K562 (cell line): ENCODE data around the gene NEU3. TPM values are rescaled to one million over a fixed set of nuclear protein-coding genes. Genes with fewer than 3 reads are reported as not detected.

ENCODE experiments used
- ATAC-seq: fragments of 200-7000 bp; cut with Tn5 transposase; 3 replicates; pipeline ENCODE4 v1.9.1; 2020; ENCODE audit warnings: moderate library complexity
- BruUV-seq: library from RNA; stranded (reverse); fragments of 400-500 nt; replicated peaks from 2 replicates; lab custom pipeline; 2021; lab: Mats Ljungman, UMichigan
- CTCF ChIA-PET: fragments of 300-600 bp; formaldehyde crosslinking; extraction: SDS; loops from one replicate; lab custom pipeline; 2021; ENCODE audit warnings: low intra/inter-chr PET ratio; lab: Yijun Ruan, JAX
- POLR2A ChIA-PET: fragments of 300-600, 350-650 bp; sonication (Branson Sonifier 250); formaldehyde crosslinking; extraction: SDS; loops from one replicate; lab custom pipeline; 2021; ENCODE audit warnings: antibody characterized with exemption, inconsistent platforms; lab: Yijun Ruan, JAX
- DNase-seq, 4 experiments: peaks; one replicate each; pipeline versions ENCODE4 v3.0.0 to v3.0.0-alpha.2; 2011 to 2018; ENCODE audit warnings: low spot score in 3 of 4, mixed read lengths in 3 of 4; ENCODE audit errors: extremely low read depth in 1 of 4
- FAIRE-seq: peaks from 2 replicates; lab custom pipeline; 2011; peaks lifted over from hg19 to GRCh38; lab: Jason Lieb, UNC
- H2AFZ ChIP-seq: 2 replicates; pipeline ENCODE4 v1.6.0; 2011; ENCODE audit warnings: low read depth, low read length, control low read depth, inconsistent platforms
- H3K27ac ChIP-seq: fragments of 200-600 bp; 3 replicates; pipeline ENCODE4 v1.8.0; 2011; ENCODE audit warnings: low read depth, mild to moderate bottlenecking, control low read depth, inconsistent platforms, low read length, moderate library complexity, mixed read lengths; ENCODE audit errors: extremely low read depth
- H3K27me3 ChIP-seq, 2 experiments: fragments of 300-600 bp in 1 of 2; 2 replicates in 1 of 2; 3 replicates in 1 of 2; pipeline versions ENCODE4 v1.6.0 to v1.8.0; 2011; ENCODE audit warnings: inconsistent platforms in 2 of 2, low read length in 2 of 2, mild to moderate bottlenecking in 1 of 2, mixed read lengths in 1 of 2, moderate library complexity in 1 of 2; ENCODE audit not compliant: control insufficient read depth in 2 of 2, insufficient read depth in 2 of 2
- H3K36me3 ChIP-seq: fragments of 300-600 bp; 3 replicates; pipeline ENCODE4 v1.8.0; 2011; ENCODE audit warnings: mild to moderate bottlenecking, low read length, inconsistent platforms; ENCODE audit not compliant: control insufficient read depth, insufficient read depth
- H3K4me1 ChIP-seq, 2 experiments: fragments of 200-600 bp in 1 of 2; replicated peaks in 1 of 2; 2 replicates in 1 of 2; 3 replicates in 1 of 2; pipeline versions ENCODE4 v1.5.1 to v1.8.0; 2011; ENCODE audit warnings: inconsistent platforms in 2 of 2, low read length in 2 of 2, mild to moderate bottlenecking in 1 of 2, mixed read lengths in 1 of 2, moderate library complexity in 1 of 2; ENCODE audit not compliant: control insufficient read depth in 2 of 2, insufficient read depth in 2 of 2
- H3K4me2 ChIP-seq: 2 replicates; pipeline ENCODE4 v1.6.1; 2011; ENCODE audit warnings: low read length, control low read depth, inconsistent platforms, mixed read lengths; ENCODE audit not compliant: insufficient read depth
- H3K4me3 ChIP-seq: fragments of 200-600 bp; sonication (generic), shearing (Covaris generic); 2 replicates; pipeline ENCODE4 v1.5.1; 2016; ENCODE audit warnings: control low read depth, inconsistent platforms
- H3K79me2 ChIP-seq: fragments of 200-600 bp; 3 replicates; pipeline ENCODE4 v1.8.0; 2011; ENCODE audit warnings: low read length, inconsistent platforms; ENCODE audit not compliant: control insufficient read depth, insufficient read depth
- H3K9ac ChIP-seq, 2 experiments: 2 replicates each; pipeline versions ENCODE4 v1.6.0 to v1.6.1; 2011; ENCODE audit warnings: low read depth in 2 of 2, low read length in 2 of 2, control low read depth in 1 of 2, inconsistent platforms in 1 of 2, mild to moderate bottlenecking in 1 of 2, mixed read lengths in 1 of 2; ENCODE audit not compliant: insufficient read depth in 1 of 2
- H3K9me1 ChIP-seq: one replicate; pipeline ENCODE4 v1.6.0; 2011; ENCODE audit warnings: inconsistent platforms, mild to moderate bottlenecking, low read length, moderate library complexity; ENCODE audit not compliant: control insufficient read depth, insufficient read depth
- H3K9me3 ChIP-seq: replicated peaks from 2 replicates; pipeline ENCODE4 v1.5.1; 2011; ENCODE audit warnings: low read depth, low read length, inconsistent platforms; ENCODE audit not compliant: control insufficient read depth, insufficient read depth
- H4K20me1 ChIP-seq: replicated peaks from 2 replicates; pipeline ENCODE4 v1.6.1; 2011; ENCODE audit warnings: low read length, inconsistent platforms, mixed read lengths; ENCODE audit not compliant: control insufficient read depth, insufficient read depth
- ARID2 ChIP-seq: fragments of 450-650 bp; IDR thresholded peaks from 2 replicates; pipeline ENCODE4 v1.6.1; 2017; ENCODE audit warnings: antibody characterized with exemption, mild to moderate bottlenecking
- BRF1 ChIP-seq: IDR thresholded peaks from 3 replicates; pipeline ENCODE4 v1.6.1; 2011; ENCODE audit warnings: borderline replicate concordance, mild to moderate bottlenecking; ENCODE audit not compliant: insufficient read length; ENCODE audit errors: extremely low read depth
- ELK3 ChIP-seq: fragments of 450-650 bp; formaldehyde crosslinking; IDR thresholded peaks from 2 replicates; pipeline ENCODE4 v1.4.0; 2020; ENCODE audit warnings: mild to moderate bottlenecking
- FOXK1 ChIP-seq: sonication (generic); formaldehyde crosslinking; IDR thresholded peaks from 2 replicates; pipeline ENCODE4 v1.8.0; 2022; ENCODE audit warnings: missing genetic modification reagents, mild to moderate bottlenecking, borderline replicate concordance
- NFATC3 ChIP-seq: fragments of 450-650 bp; IDR thresholded peaks from 2 replicates; pipeline ENCODE4 v1.6.1; 2017; ENCODE audit warnings: mild to moderate bottlenecking
- SIN3B ChIP-seq: fragments of 450-650 bp; IDR thresholded peaks from 2 replicates; pipeline ENCODE4 v1.6.1; 2017; ENCODE audit warnings: low read depth, mild to moderate bottlenecking, moderate library complexity
- TAL1 ChIP-seq: fragments of 450-650 bp; IDR thresholded peaks from 2 replicates; pipeline ENCODE4 v1.6.1; 2016; ENCODE audit warnings: mild to moderate bottlenecking
- XRCC3 ChIP-seq: fragments of 450-650 bp; IDR thresholded peaks from 2 replicates; pipeline ENCODE4 v1.6.1; 2017; ENCODE audit warnings: mild to moderate bottlenecking, moderate library complexity
- ZNF140 ChIP-seq: fragments of 250-450 bp; sonication (Bioruptor Pico); IDR thresholded peaks from 2 replicates; pipeline ENCODE4 v1.8.0; 2021; ENCODE audit warnings: moderate library complexity, mild to moderate bottlenecking, inconsistent platforms
- WGBS: fragments of 100-300 bp; shearing (Covaris generic); methylation state at CpG from one replicate; pipeline ENCODE4 v1.1.6; 2016; ENCODE audit warnings: low coverage, mixed read lengths; ENCODE audit not compliant: insufficient coverage; ENCODE audit errors: missing lambda C conversion rate; 5-methylcytosine and 5-hydroxymethylcytosine counted together
- in situ Hi-C: fragments of 300-500 bp; cut with MboI; formaldehyde crosslinking; loops from 4 replicates; pipeline ENCODE4 v1.15.0; 2018; ENCODE audit warnings: inconsistent platforms, mixed read lengths
- intact Hi-C: fragments of 100-400 bp; cut with micrococcal nuclease; formaldehyde crosslinking; loops from 2 replicates; pipeline ENCODE4 v1.14.2; 2022
- polyA plus RNA-seq, 8 experiments: library from polyadenylated mRNA; depleted of rRNA in 4 of 8; stranded (reverse) in 5 of 8; unstranded in 3 of 8; fragments of >200 nt; fragmentation: Nextera tagmentation in 2 of 8; fragmentation: Illumina TruSeq in 1 of 8; extraction: Ambion mirVana in 2 of 8; extraction: Trizol in 1 of 8; gene quantifications; 2 replicates each; pipeline versions ENCODE4 v1.2.1 to v1.2.3, GENCODE V29; 2011 to 2014; ENCODE audit warnings: inconsistent platforms in 1 of 8, missing spikeins in 1 of 8
- total RNA-seq, 7 experiments: library from RNA; depleted of rRNA in 6 of 7; stranded (reverse); fragments of >200 nt in 6 of 7; fragmentation: Illumina TruSeq in 2 of 7; extraction: Trizol in 2 of 7; gene quantifications; 2 replicates each; pipeline versions ENCODE4 v1.2.1 to v1.2.3, GENCODE V29; 2011 to 2021; ENCODE audit warnings: low replicate concordance in 1 of 7
- TF ChIP-seq, protein P1 (sequence below): fragments of 450-650 bp; conservative IDR thresholded peaks from 2 replicates; pipeline ENCODE4 v1.6.1; 2016; ENCODE audit warnings: missing genetic modification characterization, low read depth, mild to moderate bottlenecking, missing compliant biosample characterization, moderate library complexity
- TF ChIP-seq, protein P2 (sequence below), 3 experiments: fragments of 200-800 bp in 1 of 3; sonication (Bioruptor generic) in 1 of 3; sonication (generic) in 1 of 3; formaldehyde crosslinking in 1 of 3; IDR thresholded peaks; 2 replicates each; pipeline versions ENCODE4 v1.6.1 to v1.8.0; 2016 to 2022; ENCODE audit warnings: mild to moderate bottlenecking in 2 of 3, missing compliant biosample characterization in 2 of 3, missing genetic modification characterization in 2 of 3, missing genetic modification reagents in 1 of 3
- TF ChIP-seq, protein P3 (sequence below): fragments of 450-650 bp; formaldehyde crosslinking; IDR thresholded peaks from 2 replicates; pipeline ENCODE4 v1.4.0; 2022; ENCODE audit warnings: mild to moderate bottlenecking, moderate library complexity
- TF ChIP-seq, protein P4 (sequence below): fragments of 250-450 bp; sonication (Bioruptor Pico); IDR thresholded peaks from 2 replicates; pipeline ENCODE4 v1.8.0; 2022; ENCODE audit warnings: moderate library complexity, mild to moderate bottlenecking, inconsistent platforms

NEU3 gene
- total and polyA plus RNA-seq, 9 of the 15 experiments (the other 6 are each of a cell fraction or from before 2014, with no cell fraction given): 6.2 to 41.3 (median 31.1) TPM

GRCh38 chr11:74948546-74948897 is 40.2 kb upstream of the NEU3 start:
- WGBS: 0% methylated on average over 9 of the region's 9 CpGs
- BruUV-seq: TSS peak; percentile 85
- H3K4me1 ChIP-seq: peaks cover 6 to 19% of the 10 kb centered on the region in 2 experiments; a peak in 3 of 5 replicates
- TF ChIP-seq, protein P1, sequence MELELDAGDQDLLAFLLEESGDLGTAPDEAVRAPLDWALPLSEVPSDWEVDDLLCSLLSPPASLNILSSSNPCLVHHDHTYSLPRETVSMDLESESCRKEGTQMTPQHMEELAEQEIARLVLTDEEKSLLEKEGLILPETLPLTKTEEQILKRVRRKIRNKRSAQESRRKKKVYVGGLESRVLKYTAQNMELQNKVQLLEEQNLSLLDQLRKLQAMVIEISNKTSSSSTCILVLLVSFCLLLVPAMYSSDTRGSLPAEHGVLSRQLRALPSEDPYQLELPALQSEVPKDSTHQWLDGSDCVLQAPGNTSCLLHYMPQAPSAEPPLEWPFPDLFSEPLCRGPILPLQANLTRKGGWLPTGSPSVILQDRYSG (tag): 0 out of 2 replicates have a peak, but pooled peaks have one; percentile 34
- no peak for TF ChIP-seq ZNF140 (CRISPR knock-in tag)
- TF ChIP-seq SIN3B: no peak
- TF ChIP-seq ELK3 (CRISPR knock-in tag): peak; percentile 51; the same call in 1 of the 2 replicates
- 0 out of 2 replicates have a peak, but pooled peaks have one; percentile 17 for TF ChIP-seq FOXK1 (CRISPR knock-in tag)
- TF ChIP-seq TAL1: no peak
- TF ChIP-seq, protein P2, sequence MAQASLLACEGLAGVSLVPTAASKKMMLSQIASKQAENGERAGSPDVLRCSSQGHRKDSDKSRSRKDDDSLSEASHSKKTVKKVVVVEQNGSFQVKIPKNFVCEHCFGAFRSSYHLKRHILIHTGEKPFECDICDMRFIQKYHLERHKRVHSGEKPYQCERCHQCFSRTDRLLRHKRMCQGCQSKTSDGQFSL (CRISPR knock-in tag; IDR thresholded peaks at IDR 0.05): no peak
- TF ChIP-seq, protein P2 (tag; IDR thresholded peaks at IDR 0.05): no peak
- no peak for TF ChIP-seq XRCC3
- TF ChIP-seq ARID2: no peak
- 0 out of 2 replicates have a peak, but pooled peaks have one; percentile 36 for TF ChIP-seq NFATC3
- TF ChIP-seq, protein P3, sequence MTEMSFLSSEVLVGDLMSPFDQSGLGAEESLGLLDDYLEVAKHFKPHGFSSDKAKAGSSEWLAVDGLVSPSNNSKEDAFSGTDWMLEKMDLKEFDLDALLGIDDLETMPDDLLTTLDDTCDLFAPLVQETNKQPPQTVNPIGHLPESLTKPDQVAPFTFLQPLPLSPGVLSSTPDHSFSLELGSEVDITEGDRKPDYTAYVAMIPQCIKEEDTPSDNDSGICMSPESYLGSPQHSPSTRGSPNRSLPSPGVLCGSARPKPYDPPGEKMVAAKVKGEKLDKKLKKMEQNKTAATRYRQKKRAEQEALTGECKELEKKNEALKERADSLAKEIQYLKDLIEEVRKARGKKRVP (CRISPR knock-in tag): 0 out of 2 replicates have a peak, but pooled peaks have one; percentile 25
- TF ChIP-seq BRF1: no peak
- TF ChIP-seq, protein P4, sequence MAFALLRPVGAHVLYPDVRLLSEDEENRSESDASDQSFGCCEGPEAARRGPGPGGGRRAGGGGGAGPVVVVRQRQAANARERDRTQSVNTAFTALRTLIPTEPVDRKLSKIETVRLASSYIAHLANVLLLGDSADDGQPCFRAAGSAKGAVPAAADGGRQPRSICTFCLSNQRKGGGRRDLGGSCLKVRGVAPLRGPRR (CRISPR knock-in tag): 0 out of 2 replicates have a peak, but pooled peaks have one; percentile 8

More at GRCh38 chr11:74948546-74948897, 40.2 kb upstream of the NEU3 start:
- H2AFZ ChIP-seq: peak overlapping the region; percentile 95
- H3K79me2 ChIP-seq: peaks cover 72% of the 10 kb centered on the region
- no peaks in the 10 kb centered on the region for H3K9me3 ChIP-seq
- FAIRE-seq (no peak), DNase-seq (peak in 1 of 4 experiments; percentile 42), ATAC-seq (peak; percentile 58)
- in situ Hi-C loops (no loop called here), intact Hi-C loops (loop anchor here (2.0 kb wide), 1 partner anchor 40 kb away; the partner anchor contains the start of gene NEU3)
- peak overlapping the region; percentile 88 to 97 for H3K9ac ChIP-seq
- peak overlapping the region; percentile 95 for H3K4me2 ChIP-seq
- H4K20me1 ChIP-seq: peaks cover 1% of the 10 kb centered on the region; the same call in 1 of the 2 replicates
- H3K4me3 ChIP-seq: peak overlapping the region; percentile 93
- no peaks in the 10 kb centered on the region for H3K9me1 ChIP-seq
- H3K27ac ChIP-seq: peak overlapping the region; percentile 81
- POLR2A ChIA-PET: interaction anchor here (0.7 to 4.2 kb wide), 10 partner anchors 9 to 365 kb away, joined by 3 to 27 read pairs (median 6); partner anchors contain the start of gene NEU3
- no peaks in the 10 kb centered on the region for H3K27me3 ChIP-seq
- CTCF ChIA-PET: no interaction called here
- H3K36me3 ChIP-seq: peaks cover 50% of the 10 kb centered on the region
